NCI-H2171 (cell line): ENCODE data around the gene ISY1.
"Not testable (repeated sequence)": the region's sequence is repeated elsewhere in the genome, so short reads cannot be mapped to it uniquely, and the experiment has no call there.

Experiments
- DNase-seq: peaks from one replicate; lab custom pipeline; 2025; lab: John Stamatoyannopoulos, UW

The ISY1 gene

DNA sequence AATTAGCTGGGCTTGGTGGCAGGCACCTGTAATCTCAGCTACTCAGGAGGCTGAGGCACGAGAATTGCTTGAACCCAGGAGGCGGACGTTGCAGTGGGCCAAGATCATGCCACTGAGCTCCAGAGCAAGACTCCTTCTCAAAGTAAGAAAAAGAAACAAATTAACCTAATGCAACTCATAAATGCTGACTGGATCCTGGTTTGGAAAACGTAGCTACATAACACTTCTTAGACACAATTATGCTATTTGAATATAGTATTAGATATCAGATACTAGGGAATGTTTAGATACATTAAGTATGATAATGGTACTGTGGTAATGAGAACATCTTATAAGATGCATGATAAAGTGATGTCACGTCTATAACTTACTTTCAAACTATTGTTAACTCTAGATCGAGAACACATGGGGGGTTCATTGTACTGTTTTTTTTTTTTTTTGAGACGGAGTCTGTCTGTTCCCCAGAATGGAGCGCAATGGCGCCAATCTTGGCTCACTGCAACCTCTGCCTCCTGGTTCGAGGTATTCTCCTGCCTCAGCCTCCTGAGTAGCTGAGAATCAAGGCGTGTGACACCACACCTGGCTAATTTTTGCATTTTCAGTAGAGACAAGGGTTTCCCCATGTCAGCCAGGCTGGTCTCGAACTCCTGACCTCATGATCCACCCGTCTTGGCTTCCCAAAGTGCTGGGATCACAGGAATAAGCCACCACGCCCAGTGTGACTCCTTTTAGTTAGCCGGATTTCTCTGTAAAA is 5.9 kb upstream of the ISY1 start:
- no peak for DNase-seq

DNA sequence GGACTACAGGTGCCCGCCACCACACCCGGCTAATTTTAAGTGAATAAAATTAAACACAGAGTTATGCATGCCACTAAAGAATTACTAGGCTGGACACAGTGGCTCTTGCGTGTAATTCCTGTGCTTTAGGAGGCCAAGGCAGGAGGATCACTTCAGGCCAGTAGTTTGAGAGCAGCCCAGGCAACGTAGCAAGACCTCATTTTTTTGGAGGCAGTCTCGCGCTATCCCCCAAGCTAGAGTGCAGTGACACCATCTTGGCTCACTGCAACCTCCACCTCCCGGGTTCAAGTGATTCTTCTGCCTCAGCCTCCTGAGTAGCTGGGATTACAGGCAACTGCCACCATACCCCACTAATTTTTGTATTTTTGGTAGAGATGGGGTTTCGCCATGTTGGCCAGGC is 4.7 kb upstream of the ISY1 start:
- DNase-seq, result not testable (repeated sequence)

DNA sequence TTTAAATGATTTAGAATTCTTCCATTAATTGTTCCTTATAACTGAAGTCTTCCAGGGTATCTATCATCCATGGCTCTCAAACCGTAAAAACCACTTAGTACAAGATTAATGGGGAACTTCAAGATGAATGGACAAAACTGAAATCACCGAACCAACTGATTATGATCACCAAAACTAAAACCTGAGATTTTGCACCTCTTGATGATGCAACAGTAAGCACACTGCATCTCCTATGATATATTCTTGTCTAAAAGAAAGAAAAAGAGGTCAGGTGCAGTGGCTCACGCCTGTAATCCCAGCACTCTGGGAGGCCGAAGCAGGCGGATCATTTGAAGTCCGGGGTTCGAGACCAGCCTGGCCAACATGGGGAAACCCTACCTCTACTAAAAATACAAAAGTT is 3.6 kb upstream of the ISY1 start:
- DNase-seq, result no peak

DNA sequence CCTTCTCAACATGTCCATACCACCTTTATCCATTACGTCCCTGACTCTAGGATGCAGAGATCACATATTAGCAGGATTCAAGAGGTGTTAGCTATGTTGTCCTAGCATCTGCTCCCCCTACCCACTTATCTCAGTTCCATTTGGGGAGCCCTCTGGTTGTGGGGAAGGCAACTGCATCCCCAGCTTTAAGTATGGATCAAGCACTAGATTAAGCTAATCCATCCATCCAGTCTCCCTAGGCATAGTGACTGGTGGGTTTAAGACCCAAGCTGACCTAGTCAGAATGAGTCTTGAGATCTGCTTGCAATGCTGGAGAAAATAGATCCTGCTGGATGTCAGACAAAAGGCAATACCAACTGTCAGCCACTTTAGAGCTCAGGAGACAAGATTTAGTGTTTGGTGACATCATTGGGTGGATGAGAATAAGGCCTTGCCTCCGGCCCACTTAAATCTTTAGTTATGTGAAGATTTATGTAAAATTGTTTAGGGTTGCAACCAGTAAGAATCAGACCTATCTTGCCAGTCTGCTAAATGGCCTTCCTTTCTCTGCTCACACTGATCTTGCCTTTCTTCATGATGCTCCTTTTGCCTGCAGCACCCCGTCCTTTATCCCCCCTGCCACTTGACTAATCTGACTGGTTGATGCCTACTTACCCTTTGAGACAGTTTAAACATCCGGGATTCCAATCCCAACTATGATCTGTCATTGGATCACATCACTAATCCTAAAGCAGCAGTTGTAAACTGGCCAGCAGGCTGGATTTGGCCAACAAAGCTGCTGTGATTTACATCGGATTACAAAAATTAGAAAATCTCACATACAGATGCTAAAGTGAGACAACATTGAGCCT is 2.1 kb upstream of the ISY1 start:
- no peak for DNase-seq

DNA sequence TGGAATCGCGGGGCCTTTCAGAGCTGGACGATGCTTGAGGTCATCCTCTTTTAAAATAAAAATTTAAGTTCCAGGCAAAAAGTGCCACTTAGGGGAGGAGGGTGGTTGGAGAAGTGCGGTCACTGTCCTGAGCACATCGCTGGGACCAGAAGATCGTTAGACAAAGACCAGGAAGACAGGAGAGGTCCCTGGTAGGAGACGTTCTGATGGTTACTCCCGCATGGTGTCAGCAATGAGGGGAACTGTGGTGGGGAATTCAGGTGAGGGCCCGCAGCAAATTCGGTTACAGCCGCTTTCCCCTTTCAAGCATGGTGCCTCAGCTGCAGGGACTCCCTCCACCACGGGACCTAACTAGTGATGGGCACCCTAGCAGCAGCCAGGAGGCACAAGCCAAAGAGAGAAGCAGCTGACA is 1.0 kb upstream of the ISY1 start:
- DNase-seq, result no peak

DNA sequence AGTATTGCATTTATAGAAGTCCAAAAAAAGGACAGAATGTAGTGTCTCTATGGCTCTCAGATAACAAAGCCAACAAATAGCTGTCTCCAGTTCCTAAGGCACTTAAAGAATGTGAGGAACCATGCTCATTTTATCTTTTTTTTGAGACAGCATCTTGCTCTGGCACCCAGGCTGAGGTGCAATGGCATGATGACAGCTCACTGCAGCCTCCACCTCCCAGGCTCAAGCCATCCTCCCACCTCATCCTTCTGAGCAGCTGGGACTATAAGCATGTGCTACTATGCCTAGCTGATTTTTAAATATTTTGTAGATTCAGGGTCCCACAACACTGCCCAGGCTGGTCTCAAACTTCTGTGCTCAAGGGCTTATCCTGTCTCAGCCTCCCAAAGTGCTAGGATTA is 16.1 kb downstream of the ISY1 start:
- DNase-seq, result no peak

DNA sequence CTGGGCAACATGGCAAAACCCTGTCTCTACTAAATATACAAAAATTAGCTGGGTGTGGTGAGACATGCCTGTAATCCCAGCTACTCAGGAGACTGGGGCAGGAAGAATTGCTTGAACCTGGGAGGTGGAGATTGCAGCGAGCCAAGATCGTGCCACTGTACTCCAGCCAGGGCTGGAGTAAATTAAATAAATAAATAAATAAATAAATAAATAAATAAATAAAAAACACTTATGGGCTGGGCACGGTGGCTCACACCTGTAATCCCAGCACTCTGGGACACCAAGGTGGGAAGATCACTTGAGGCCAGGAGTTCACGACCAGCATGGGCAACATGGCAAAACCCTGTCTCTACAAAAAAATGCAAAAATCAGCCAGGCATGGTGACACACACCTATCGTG is 19.9 kb downstream of the ISY1 start:
- not testable (repeated sequence) for DNase-seq

DNA sequence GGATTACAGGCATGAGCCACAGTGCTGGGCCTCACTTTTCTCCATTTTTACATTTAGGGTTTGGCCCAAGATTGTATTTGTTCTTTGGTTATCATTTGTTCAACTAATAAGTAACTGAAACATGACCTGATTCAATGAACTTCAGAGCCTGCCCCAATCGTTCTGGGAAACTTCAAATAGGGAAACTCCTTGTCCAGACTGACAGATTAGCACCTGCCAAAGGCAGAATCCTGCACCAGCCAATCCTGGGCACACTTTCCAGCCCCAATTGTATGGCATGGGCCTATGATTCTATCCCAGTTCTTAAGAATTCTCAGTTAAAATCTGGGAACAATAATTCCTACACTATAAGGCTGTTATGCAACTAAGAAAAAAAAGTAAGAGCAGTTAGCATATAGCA is 21.0 kb downstream of the ISY1 start:
- no peak for DNase-seq

DNA sequence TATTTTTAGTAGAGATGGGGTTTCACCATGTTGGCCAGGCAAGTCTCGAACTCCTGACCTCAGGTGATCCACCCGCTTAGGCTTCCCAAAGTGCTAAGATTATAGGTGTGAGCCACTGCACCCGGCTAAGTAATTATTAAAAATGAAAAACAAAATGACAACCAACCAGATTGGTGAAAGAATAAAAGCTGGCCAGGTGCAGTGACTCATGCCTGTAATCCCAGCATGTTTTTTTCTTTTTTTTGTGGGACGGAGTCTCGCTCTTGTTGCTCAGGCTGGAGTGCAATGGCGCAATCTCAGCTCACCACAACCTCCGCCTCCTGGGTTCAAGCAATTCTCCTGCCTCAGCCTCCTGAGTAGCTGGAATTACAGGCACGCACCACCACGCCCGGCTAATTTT is 24.6 kb downstream of the ISY1 start:
- DNase-seq, result not testable (repeated sequence)

DNA sequence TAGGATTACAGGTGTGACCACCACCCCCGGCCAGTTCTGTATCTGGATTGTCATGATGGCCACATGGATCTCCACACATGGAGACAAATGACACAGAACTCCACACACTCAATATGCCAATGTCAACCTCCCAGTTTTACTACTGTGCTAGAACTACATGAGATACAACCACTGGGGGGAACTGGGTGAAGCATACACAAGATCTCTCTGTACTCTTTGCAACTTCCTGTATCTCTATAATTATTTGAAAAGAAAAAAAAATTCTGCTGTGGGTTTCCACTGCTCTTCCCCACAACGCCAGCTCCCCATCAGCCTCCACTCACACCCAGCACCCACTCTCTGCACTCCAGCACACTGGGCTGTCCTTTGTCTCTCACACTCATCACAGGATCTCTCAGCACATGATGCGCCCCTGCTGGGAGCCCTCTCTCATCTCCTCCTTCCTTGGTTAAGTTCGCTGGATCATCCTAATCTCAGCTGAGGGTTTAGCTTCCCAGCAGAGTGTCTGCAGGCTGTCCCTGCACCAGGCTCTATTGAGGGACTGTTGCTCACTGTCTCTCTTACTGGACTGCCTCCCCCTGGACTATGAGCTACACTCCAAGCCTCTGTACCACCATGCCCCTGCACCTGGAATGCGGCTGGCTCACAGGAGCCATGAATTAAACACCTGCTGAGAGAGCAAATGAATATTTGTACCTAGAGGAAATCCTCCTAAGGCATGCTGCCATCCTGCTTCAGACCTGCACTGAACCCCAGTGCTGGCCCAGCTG is 28.6 kb downstream of the ISY1 start:
- DNase-seq, result no peak

DNA sequence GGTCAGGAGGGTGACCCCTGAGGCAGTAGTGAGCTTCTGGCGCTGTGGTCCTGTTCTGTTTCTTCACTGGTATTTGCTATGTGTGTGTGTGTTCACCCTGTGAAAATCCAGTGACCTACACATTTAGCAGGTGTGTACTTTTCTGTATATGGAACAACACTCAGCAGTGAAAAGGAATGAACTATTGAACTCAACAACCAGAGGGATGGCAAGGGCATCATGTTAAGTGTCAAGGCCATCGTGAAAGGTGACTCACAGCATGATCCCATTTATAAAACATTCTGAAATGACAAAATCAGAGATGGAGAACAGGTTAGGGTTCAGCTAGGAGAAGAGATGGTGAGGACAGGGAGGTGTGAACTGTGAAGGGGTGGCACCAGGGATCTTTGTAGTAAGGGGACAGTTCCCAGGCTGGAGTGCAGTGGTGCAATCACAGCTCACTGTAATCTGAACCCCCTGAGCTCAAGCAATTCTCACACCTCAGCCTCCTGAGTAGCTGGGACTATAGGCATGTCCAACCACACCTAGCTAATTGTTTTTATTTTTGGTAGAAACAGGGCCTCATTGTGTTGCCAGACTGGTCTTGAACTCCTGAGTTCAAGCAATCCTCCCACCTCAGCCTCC is 29.3 kb downstream of the ISY1 start:
- no peak for DNase-seq

DNA sequence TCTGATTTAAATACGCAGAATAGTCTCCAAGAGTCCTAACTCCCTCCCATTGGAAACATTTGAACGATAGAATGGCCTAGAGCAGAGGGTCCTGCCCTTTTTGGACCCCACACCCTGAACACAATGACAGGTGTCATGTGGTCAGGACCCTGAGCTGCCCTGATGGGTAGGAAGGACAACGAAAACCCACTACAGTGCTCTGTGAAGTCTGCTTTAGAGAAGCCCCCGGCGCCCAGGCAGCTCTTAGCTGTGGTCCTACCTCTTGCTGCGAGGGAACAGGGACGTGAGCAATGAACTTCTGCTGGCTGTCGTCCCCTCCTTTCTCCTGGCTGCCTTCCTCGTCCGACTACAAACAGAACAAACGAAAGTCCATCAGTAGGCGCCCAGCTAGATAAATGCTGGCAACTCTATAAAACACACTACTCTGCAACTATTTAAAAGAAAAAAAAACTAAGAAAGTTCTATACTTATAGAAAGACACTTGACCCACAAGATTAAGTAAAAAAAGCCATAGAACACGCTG is 30.5 kb downstream of the ISY1 start:
- no peak for DNase-seq

DNA sequence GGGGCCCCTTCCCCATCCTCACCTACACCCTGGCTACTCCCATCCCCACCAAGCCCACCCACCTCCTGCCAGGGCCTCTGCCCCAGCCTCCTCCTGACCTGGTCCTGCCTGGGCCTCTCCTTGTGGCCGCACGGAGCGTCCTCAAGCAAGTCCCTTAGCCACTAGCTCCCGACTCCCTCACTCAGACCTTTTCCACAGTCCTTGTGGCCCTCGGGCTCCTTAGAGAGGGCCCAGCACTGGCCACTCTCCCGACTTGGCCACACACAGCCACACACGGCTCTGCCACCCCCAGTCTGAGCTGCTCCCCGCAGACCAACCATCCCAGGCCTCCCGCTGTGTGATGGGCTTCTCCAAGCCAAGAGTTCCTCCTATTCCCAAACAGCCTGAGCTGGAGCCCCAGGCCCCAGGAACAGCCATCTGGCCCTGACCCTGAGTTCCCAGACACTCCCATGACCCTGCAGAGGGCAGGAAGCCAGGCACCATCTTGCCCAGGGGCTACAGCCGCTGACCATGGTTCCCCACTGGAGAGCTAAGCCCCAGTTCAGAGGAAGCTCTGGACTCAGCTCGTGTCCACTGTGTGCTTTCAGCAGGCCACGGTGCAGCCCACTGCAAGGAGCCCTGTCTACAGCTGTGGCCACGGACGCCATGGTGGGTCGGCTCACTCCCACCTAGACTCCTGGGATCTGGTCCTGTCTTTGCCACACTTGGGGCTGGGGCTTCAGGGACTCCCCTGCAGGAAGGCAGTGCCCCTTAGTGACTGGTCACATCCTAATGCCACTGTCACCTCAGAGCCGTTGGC is 32.3 kb downstream of the ISY1 start:
- no peak for DNase-seq

DNA sequence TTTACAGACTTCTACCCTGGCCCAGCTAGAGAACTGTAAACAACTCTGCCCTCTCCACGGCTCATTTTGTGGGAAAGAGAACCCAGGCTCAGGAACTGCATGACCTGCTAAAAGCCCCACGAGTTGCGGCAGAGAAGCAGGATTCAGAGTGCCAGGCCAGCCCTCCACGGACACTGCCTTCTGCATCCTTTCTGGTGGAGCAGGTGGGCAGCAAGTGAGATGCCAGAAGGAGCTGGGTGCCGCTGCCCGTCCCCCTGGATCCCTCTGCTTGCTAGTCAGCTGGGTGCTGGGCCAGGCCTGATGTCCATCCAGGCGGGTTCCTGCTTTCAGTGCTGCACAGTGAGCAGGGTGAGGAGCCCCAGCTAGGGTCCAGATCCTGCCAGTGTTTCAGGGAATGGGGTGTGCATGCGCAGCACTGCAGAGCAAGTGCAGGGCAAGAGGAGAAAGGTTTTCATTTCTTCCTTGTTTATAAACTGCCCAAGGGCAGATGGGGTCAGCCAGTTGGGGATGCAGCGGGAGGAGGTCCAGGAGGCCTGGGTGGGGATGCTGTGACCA is 34.1 kb downstream of the ISY1 start:
- DNase-seq, result no peak

DNA sequence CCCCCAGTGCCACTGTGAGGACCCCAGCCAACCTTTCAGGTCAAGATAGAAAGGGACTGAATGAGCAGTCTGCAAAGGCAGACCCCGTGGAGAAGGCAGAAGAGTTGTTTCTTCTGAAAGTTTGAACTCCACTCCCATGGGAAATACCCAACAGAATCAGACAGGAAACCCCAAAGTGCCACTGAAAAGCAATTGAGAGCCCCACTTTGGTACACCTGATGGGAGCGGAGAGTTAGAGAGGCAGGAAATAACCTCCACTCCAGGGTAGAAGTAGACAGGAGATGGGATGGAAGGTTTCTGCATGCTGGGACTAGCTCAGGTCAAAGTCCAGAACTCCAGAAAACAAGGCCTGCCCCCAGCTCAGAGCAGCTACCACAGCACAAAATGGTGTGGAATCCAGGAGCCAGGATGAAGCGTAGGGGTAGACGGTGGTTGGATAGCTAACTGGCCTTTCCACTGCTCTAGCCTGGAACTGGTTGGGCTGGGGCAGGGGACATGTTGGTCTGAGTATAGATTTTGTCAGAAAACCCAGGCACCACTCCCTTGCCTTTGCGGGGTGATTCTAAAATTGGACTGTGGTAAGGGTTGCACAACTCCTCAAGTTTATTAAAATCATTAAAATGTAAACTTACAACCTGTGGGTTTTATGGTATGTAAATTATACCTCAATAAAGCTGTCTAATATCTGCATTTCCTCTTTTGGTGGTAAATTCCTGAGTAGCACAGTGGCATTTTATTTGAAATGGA is 37.4 kb downstream of the ISY1 start:
- no peak for DNase-seq

DNA sequence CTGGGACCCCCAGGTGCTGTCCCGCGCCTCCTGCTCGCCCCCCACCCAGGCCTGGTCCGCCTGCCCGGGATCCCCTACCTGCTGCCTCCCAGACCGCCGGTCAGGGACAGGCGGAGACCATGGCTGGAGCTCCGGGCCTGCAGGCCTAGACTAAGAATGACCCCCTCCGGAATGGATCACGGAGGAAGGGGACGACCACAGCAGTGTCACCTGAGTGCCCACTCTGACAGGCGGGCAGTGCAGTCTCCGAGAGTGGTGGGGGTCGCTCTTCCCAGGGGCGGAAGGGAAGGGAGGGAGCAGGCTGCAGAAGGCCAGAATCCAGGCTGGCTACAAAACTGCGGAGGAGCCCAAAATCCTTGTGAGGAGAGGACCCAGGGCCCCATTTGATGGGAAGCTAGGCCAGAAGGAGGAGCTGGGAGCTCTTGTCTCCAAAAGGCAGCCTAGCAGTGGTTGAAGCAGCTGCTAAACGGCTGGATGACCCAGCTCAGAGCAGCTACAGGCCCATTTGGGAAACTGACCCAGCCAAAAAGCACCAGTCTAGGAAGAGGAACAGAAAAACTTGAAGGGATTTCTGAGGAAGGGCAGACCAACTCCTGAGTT is 38.4 kb downstream of the ISY1 start:
- DNase-seq, result no peak

DNA sequence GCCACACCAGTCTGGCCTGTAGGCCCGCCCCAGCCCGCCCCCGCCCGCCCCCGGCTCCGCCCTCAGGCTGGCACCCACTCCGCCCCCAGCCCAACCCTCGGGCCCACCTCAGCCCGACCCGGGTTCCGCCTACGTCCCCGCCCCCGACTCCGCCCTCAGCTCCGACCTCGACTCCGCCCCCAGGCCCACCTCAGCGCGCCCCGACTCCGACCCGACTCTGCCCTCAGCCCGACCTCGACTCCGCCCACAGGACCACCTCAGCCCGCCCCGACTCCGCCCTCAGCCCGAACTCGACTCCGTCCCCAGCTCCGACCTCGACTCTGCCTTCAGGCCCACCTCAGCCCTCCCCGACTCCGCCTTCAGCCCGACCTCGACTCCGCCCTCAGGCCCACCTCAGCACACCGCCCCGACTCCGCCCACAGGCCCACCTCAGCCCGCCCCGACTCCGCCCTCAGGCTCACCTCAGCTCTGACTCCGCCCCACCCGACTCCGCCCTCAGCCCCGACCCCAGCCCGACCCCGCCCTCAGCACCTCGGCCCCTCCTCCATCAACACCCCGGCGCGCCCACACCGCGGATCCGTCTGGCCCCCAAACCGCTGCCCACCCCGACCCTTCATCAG is 39.0 kb downstream of the ISY1 start, which contains the start of gene RAB43:
Gene RAB43 (minus strand): TSS at position 13 of the 620 bp plus-strand sequence. CDS start 315 bp downstream, outside the sequence.
- DNase-seq, result peak; percentile 89

DNA sequence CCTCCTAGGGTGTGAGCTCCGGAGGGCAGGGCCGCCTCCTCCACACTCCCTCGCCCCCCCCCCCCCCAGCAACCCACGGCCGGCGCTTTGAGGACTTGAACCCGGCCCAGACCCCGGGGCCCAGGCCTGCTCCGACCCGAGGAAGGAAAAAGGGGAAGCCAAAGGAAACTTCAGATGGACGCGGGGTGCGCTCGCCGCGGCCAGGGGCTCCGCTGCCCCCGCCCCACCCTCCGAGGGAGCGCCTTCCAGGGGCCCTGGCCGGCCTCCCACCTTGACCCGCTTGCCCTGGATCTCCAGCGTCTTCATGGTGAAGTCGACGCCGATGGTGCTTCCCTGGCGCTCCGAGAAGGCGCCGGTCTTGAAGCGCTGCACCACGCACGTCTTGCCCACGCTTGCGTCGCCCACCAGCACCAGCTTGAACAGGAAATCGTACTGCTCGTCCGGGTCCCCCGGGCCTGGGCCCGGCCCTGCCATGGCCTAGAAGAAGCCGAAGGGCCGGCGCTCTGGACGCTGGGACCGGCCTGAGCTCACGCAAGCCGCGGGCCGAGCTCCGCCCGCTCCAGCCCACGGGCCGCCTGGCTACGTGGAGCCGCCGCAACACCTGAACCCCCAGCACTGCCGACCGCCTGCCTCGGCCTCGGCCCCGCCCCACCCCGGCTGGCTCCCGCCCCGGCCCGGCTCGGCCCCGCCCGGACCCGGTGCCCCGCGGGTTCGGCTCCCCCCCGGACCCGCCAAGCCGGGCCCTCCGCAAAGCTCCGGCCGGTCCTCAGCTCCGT is 39.7 kb downstream of the ISY1 start:
- no peak for DNase-seq
